NCI-H2029 (cell line): ENCODE data around the gene PRDM7.
"Not testable (repeated sequence)": the region's sequence is repeated elsewhere in the genome, so short reads cannot be mapped to it uniquely, and the experiment has no call there.

Experiments used
- DNase-seq: peaks from one replicate; lab custom pipeline; 2025; lab: John Stamatoyannopoulos, UW

Gene PRDM7

GRCh38 chr16:90072442-90073105 is 4.6 kb downstream of the PRDM7 start:
- DNase-seq = no peak

DNA sequence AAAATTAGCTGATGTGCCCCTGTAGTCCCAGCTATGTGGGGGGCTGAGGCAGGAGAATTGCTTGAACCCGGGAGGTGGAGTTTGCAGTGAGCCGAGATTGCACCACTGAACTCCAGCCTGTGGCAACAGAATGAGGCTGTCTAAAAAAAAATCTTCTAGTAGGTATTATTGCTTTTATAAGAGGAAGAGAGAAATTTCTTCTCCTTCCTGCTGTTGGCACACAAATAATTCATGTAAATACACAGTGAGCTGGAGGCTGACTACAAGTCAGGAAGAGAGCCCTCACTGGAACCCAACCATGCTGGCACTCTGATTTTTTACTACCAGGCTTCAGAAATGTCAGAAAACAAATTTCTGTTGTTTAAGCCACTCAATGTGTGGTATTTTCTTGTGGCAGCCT is 6.7 kb downstream of the PRDM7 start:
- no peak for DNase-seq

DNA sequence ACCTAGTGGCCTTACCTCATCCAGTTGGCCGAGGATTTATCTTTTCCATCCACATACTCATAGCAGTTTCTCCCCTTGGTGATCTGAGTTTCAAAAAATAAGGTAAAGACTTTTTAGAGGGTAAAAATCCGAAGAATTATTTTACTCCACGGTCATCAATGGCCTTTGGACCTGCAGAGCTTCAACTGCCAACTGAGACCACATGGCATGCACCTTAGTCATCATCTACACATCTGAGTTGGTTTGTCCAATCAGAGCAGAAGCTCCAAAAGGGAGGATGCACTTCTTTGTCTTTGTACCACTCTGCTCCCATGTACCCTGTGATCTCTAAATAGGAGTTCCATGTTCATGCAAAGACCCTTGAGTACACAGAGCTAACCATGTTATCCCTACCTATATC is 15.7 kb downstream of the PRDM7 start:
- no peak for DNase-seq

DNA sequence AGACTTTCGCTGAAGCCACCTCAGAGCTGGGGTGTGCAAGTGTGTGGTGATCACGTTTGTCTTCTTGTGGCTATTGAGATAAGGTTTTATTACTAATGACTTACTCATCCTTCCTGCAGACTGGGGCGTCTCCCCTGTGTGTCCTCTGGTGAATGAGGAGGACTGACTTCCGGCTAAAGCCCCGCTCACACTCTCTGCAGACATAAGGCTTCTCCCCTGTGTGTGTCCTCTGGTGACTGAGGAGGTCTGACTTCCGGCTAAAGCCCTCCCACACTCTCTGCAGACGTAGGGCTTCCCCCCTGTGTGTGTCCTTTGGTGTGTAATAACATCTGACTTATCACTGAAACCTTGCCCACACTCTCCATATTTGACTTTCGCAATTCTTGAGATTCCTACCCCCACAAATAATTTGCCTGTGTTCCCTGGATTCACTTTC is 19.4 kb downstream of the PRDM7 start:
- no peak for DNase-seq

GRCh38 chr16:90056521-90056920 is 20.6 kb downstream of the PRDM7 start:
- not testable (repeated sequence) for DNase-seq

- DNase-seq = no peak
Observed at GRCh38 chr16:90055371-90055770, 21.8 kb downstream of the PRDM7 start.

DNA sequence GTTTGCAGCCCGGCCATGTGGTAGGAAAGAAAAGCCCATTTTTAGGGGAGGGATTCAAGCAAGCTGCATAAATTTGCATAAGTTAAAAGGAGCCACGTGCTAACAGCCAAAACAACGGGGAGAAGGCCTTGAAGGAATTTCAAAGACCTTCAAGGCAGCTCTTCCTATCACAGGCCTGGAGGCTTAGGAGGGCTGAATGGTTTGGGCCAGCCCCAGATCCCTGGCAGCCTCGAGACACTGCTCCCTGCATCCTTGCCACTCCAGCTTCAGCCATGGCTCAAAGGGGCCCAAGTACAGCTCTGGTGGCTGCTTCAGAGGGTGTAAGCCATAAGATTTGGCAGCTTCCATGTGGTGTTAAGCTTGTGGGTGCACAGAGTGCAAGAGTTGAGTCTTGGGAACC is 22.6 kb downstream of the PRDM7 start:
- DNase-seq = no peak

DNA sequence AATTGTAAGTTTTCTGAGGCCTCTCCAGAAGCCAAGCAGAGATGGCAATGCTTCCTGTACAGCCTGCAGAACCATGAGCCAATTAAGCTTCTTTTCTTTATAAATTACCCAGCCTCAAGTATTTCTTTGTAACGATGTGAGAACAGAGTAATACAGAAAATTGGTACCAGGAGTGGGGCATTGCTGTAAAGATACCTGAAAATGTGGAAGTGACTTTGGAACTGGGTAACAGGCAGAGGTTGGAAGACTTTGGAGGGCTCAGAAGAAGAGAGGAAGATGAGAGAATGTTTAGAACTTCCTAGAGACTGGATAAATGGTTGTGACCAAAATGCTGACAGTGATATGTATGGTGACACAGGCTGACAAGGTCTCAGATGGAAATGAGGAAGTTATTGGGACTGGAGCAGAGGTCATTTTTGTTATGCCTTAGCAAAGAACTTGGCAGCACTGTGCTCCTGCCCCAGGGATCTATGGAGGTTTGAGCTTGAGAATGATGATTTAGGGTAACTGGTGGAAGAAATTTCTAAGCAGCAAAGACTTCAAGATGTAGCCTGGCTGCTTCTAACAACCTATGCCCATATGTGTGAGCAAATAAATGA is 23.1 kb downstream of the PRDM7 start:
- DNase-seq = no peak

GRCh38 chr16:90050969-90051368 is 26.2 kb downstream of the PRDM7 start:
- no peak for DNase-seq

GRCh38 chr16:90048737-90049330 is 28.3 kb downstream of the PRDM7 start:
- DNase-seq = no peak

GRCh38 chr16:90048347-90048722 is 28.8 kb downstream of the PRDM7 start:
- DNase-seq = no peak

- DNase-seq = no peak
Observed at GRCh38 chr16:90047714-90048346, 29.3 kb downstream of the PRDM7 start.

DNA sequence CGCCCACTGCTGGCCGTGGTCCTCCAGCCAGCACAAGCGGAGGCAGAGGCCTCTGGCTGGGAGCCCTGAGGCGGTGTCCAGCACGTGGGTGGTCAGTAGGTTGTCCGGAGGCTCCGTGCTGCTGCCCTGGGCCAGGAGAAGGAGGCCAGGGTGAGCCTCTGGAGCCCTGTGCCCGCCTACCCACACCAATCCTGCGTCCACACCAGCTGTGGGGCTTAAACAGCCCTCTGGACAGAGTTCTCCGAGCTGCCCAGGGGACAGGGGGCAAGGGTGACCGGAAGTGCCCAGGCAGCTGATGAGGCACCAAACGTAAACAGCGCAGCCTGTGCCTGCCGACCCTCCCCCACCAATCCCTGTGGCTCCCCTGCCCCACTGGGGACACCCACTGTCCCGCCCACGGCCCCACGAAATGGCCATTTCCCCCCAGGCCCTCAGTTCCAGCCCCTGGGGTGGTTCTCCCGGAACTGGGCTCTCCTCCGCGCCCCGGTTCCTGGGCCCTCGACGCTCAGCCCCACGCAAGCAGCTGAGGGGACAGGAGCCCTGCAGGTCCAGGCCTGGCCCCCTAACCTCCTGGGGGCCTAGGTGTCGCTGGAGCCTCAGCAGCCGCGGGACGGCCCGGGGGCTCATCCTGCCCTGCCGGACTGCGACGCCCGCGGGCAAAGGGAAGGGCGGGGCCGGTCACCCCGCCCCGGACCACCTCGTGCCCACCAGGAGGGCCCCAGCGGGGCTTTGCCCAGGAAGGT is 30.0 kb downstream of the PRDM7 start:
- no peak for DNase-seq

DNA sequence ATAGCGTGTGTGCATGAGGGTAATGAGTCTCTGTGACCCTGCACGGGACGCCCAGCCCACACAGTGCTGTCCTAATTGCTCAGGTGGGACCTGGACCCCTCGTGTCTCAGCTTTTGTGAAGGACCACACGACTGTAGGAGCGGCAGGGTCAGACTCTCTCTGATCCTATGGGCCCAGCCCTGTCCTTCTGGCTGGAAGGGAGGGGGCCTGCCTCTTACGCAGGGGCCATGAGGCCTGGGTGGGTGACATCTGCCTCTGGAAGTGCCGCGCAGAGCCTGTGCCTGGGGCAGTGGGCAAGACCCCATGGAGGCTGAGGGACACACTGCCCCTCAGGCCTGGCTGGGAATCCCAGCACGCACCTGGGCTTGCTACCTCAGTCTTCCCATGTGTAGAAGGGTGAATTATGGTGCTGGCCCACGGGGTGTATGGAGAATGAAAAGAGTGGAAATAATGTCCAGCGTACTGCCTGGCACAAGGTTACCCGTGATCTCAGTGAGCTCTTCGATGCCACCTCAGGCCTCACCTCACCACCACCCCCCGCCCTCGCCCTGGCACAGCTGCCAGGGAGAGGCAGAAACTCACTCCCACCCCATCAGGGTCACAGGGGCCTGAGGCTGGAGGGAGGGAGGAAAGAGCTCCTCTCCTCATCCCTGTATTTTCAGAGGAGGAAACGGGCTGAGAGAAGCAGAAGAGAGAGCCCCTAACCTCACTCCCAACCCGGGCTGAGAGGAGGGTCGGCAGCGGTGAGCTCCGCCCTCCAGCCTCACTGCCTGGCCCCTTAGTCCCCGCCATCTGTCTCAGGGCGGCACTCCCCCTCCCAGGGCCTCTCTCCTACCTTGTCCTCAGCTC is 30.8 kb downstream of the PRDM7 start:
- no peak for DNase-seq

DNA sequence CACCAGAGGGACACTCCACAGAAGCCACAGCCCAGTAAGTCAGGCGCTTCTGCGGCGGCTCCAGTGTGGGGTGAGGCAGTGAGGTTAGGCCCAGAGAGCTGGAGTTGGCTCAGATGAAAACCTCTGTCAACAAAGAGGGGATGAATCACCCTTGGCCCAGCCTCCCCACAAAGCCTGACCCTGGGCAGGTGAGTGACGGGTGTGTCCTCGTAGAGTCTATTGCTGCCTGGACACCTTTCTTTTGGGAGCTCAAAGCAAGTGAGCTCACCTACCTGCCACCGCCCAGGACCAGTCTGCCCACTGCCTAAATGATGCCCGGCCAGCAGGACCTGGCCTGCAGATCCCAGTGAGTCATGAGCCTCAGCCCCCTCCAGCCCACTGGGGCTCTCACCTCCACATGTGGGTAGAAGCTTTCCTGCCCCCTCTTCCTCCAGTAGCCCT is 33.0 kb downstream of the PRDM7 start:
- peak; percentile 16 for DNase-seq

GRCh38 chr16:90043526-90043925 is 33.6 kb downstream of the PRDM7 start:
- no peak for DNase-seq

- no peak for DNase-seq
Observed at GRCh38 chr16:90042946-90043514, 34.1 kb downstream of the PRDM7 start.

DNA sequence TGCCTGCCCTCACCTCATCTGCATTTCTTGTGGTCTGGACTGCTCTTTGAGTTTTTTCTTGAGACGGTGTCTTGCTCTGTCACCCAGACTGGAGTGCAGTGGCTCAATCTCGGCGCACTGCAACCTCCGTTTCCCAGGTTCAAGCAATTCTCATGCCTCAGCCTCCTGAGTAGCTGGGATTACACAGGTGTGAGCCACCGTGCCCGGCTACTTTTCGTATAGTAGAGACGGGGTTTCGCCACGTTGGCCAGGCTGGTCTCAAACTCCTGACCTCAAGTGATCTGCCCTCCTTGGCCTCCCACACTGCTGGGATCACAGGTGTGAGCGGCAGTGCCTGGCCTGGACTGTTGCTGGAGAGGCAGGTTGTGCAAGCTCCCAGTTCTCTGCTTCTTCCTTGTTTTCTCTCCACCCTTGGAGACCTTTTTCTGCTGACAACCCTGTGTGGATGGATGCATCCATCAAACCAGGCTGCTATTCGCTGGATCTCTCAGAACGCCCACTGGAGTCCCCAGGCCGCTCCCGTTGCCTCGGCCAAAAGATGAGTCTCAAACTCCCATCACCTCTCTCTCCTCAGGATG is 35.1 kb downstream of the PRDM7 start:
- DNase-seq = no peak

GRCh38 chr16:90040152-90041023 is 36.7 kb downstream of the PRDM7 start:
- no peak for DNase-seq

DNA sequence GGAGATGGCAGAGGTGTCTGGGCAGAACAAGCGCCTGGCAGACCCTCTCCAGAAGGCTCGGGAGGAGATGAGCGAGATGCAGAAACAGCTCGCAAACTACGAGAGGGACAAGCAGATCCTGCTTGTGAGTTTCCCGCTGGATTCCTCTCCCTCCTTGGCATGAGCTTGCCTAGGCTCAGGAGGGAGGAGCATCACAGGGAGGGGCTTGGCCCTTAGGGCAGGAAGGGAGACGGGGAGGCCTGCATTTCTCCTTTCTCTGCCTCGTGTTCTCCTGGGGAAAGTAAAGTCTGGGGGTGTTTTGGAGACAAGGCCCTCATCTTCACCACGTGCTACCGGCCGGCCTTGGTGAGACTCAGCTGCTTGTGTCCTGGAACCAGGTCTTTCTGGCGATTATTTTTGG is 39.9 kb downstream of the PRDM7 start:
- DNase-seq = no peak
